Keratinocyte (primary cell): Measurements from ENCODE around the gene LYZL4. TPM values are rescaled to one million over a fixed set of nuclear protein-coding genes. Genes with fewer than 3 reads are reported as not detected.

Source experiments
- DNase-seq: peaks from one replicate; pipeline ENCODE4 v3.0.0-alpha.2; 2011; ENCODE audit warnings: low read depth, missing footprints, low spot score
- FAIRE-seq: peaks from 2 replicates; lab custom pipeline; 2011; peaks lifted over from hg19 to GRCh38; lab: Jason Lieb, UNC
- H2AFZ ChIP-seq: 2 replicates; pipeline ENCODE4 v1.6.0; 2012; ENCODE audit warnings: low read length, control low read depth, inconsistent platforms; ENCODE audit not compliant: control insufficient read depth
- H3K27ac ChIP-seq: 2 replicates; pipeline ENCODE4 v1.5.1; 2011; ENCODE audit warnings: low read length; ENCODE audit not compliant: control insufficient read depth, insufficient read depth
- H3K27me3 ChIP-seq: 3 replicates; pipeline ENCODE4 v1.6.0; 2011; ENCODE audit warnings: low read length; ENCODE audit not compliant: control insufficient read depth, insufficient read depth; ENCODE audit errors: extremely low read depth
- H3K36me3 ChIP-seq, 2 experiments: 2 replicates in 1 of 2; 3 replicates in 1 of 2; pipeline ENCODE4 v1.5.1; 2011; ENCODE audit warnings: low read length in 2 of 2, mild to moderate bottlenecking in 1 of 2; ENCODE audit not compliant: control insufficient read depth in 2 of 2, insufficient read depth in 2 of 2; ENCODE audit errors: extremely low read depth in 1 of 2
- H3K4me1 ChIP-seq: 3 replicates; pipeline ENCODE4 v1.5.1; 2011; ENCODE audit warnings: low read length; ENCODE audit not compliant: control insufficient read depth, insufficient read depth; ENCODE audit errors: extremely low read depth
- H3K4me2 ChIP-seq: 3 replicates; pipeline ENCODE4 v1.6.0; 2011; ENCODE audit warnings: low read depth, low read length; ENCODE audit not compliant: control insufficient read depth, insufficient read depth; ENCODE audit errors: extremely low read depth
- H3K4me3 ChIP-seq, 3 experiments: fragments of 200-600 bp in 1 of 3; sonication (generic) in 1 of 3; 2 replicates in 2 of 3; 3 replicates in 1 of 3; pipeline ENCODE4 v1.5.1; 2011 to 2016; ENCODE audit warnings: low read length in 3 of 3, mild to moderate bottlenecking in 3 of 3, control low read depth in 2 of 3, inconsistent platforms in 1 of 3, low read depth in 1 of 3, mixed read lengths in 1 of 3, mixed run types in 1 of 3, moderate library complexity in 1 of 3; ENCODE audit not compliant: control insufficient read depth in 2 of 3, insufficient read depth in 2 of 3; ENCODE audit errors: extremely low read depth in 1 of 3
- H3K79me2 ChIP-seq: 2 replicates; pipeline ENCODE4 v1.6.0; 2012; ENCODE audit warnings: low read length; ENCODE audit not compliant: control insufficient read depth, insufficient read depth
- H3K9ac ChIP-seq: 3 replicates; pipeline ENCODE4 v1.6.0; 2011; ENCODE audit warnings: low read length; ENCODE audit not compliant: control insufficient read depth, insufficient read depth; ENCODE audit errors: extremely low read depth
- H3K9me1 ChIP-seq: 3 replicates; pipeline ENCODE4 v1.6.0; 2011; ENCODE audit warnings: low read length; ENCODE audit not compliant: control insufficient read depth, insufficient read depth; ENCODE audit errors: extremely low read depth
- H3K9me3 ChIP-seq: 2 replicates; pipeline ENCODE4 v1.5.1; 2012; ENCODE audit warnings: low read depth, low read length; ENCODE audit not compliant: control insufficient read depth
- H4K20me1 ChIP-seq: 3 replicates; pipeline ENCODE4 v1.6.0; 2011; ENCODE audit warnings: low read length; ENCODE audit not compliant: control insufficient read depth, insufficient read depth; ENCODE audit errors: extremely low read depth
- EZH2 ChIP-seq: IDR thresholded peaks from one replicate; pipeline ENCODE4 v1.6.1; 2012; ENCODE audit warnings: inconsistent platforms, mild to moderate bottlenecking, low read length, moderate library complexity
- dilution Hi-C: fragments of 300-500 bp; cut with MboI; formaldehyde crosslinking; loops from one replicate; pipeline ENCODE4 v1.7.0; 2020; ENCODE audit warnings: low sequenced_read_pairs; ENCODE audit not compliant: extremely low pct_ligation_motif_present
- polyA plus RNA-seq, 5 experiments: library from polyadenylated mRNA; depleted of rRNA in 3 of 5; stranded (reverse) in 3 of 5; stranded (forward) in 1 of 5; unstranded in 1 of 5; fragments of >200 nt; gene quantifications; 1 replicate in 1 of 5; 2 replicates in 3 of 5; 3 replicates in 1 of 5; pipeline versions ENCODE4 v1.2.1 to v1.2.3, GENCODE V29; 2011 to 2012; ENCODE audit warnings: missing spikeins in 2 of 5, low read depth in 1 of 5, low replicate concordance in 1 of 5
- TF ChIP-seq, protein P1 (sequence below), 3 experiments: IDR thresholded peaks in 1 of 3; conservative IDR thresholded peaks in 1 of 3; optimal IDR thresholded peaks in 1 of 3; 2 replicates in 2 of 3; 3 replicates in 1 of 3; pipeline versions ENCODE3 to v1.5.1; 2011; ENCODE audit warnings: low read length in 3 of 3, mild to moderate bottlenecking in 3 of 3, moderate library complexity in 2 of 3, control low read depth in 1 of 3, inconsistent platforms in 1 of 3; ENCODE audit not compliant: insufficient read depth in 2 of 3; ENCODE audit errors: extremely low read depth in 1 of 3

Gene LYZL4
- polyA plus RNA-seq, 1 donor (not counting 4 experiments of a cell fraction or from before 2014, with no cell fraction given), result not detected

DNA sequence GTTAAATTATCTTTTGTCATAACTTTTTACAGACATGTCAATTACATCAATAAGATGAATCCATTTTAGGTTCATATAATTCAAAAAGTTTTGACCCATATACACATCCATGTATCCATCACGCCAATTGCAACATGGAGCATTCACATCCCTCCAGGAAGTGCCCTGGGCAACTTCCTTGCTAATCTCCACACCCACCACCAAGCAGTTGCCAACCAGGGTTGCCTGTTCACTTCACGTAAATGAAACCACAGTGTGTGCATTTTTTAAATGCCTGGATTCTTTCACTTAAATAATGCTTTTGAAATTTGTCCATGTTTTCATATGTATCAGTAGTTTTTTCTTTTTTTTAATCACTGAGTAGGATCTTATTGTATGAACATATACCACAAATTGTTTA is 40.7 kb upstream of the LYZL4 start:
- Histone ChIP-seq H3K9me1 (no peaks in the 10 kb centered on the region), H3K4me2 (no peak overlapping the region), H3K36me3 (no peaks in the 10 kb centered on the region), H4K20me1 (no peaks in the 10 kb centered on the region), H3K27me3 (no peaks in the 10 kb centered on the region), H3K4me3 (no peak overlapping the region), H3K4me1 (peaks cover 14% of the 10 kb centered on the region), H3K79me2 (no peaks in the 10 kb centered on the region), H2AFZ (peak overlapping the region; percentile 82), H3K9me3 (no peaks in the 10 kb centered on the region), H3K27ac (no peak overlapping the region), H3K9ac (no peak overlapping the region)
- no peak for DNase-seq
- no peak for TF ChIP-seq EZH2
- TF ChIP-seq, protein P1, sequence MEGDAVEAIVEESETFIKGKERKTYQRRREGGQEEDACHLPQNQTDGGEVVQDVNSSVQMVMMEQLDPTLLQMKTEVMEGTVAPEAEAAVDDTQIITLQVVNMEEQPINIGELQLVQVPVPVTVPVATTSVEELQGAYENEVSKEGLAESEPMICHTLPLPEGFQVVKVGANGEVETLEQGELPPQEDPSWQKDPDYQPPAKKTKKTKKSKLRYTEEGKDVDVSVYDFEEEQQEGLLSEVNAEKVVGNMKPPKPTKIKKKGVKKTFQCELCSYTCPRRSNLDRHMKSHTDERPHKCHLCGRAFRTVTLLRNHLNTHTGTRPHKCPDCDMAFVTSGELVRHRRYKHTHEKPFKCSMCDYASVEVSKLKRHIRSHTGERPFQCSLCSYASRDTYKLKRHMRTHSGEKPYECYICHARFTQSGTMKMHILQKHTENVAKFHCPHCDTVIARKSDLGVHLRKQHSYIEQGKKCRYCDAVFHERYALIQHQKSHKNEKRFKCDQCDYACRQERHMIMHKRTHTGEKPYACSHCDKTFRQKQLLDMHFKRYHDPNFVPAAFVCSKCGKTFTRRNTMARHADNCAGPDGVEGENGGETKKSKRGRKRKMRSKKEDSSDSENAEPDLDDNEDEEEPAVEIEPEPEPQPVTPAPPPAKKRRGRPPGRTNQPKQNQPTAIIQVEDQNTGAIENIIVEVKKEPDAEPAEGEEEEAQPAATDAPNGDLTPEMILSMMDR (optimal IDR thresholded peaks at IDR 0.05 in 1 of 3, IDR thresholded peaks at IDR 0.05 in 1 of 3, conservative IDR thresholded peaks at IDR 0.05 in 1 of 3; ENCODE audit: extremely low read depth in 1 of 3, insufficient read depth in 2 of 3, low read length in 3 of 3), result no peak
- dilution Hi-C loops, result no loop called here
- FAIRE-seq, result peak; percentile 85

DNA sequence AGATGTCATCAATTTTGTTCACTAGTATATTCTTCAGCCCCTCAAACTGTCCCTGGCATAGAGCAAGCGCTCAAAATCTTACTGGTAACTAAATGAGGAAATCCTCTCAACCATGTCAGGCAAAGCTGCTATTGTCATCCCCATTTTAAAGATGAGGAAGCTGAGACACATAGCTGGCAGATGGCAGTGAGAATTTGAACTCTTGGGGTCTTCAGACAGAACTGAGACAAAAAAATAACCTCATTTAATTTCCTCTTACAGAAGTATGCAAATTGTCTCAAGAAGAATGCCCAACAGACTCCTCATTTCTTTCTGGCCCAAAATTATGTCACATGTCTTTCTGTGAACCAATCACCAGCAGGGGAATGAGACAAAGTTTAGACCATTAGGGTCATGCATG is 40.2 kb upstream of the LYZL4 start:
- TF ChIP-seq, protein P1 (optimal IDR thresholded peaks at IDR 0.05 in 1 of 3, IDR thresholded peaks at IDR 0.05 in 1 of 3, conservative IDR thresholded peaks at IDR 0.05 in 1 of 3; ENCODE audit: extremely low read depth in 1 of 3, insufficient read depth in 2 of 3, low read length in 3 of 3), result no peak
- no peak for TF ChIP-seq EZH2
- H3K4me2 ChIP-seq, result no peak overlapping the region
- H3K9ac ChIP-seq, result no peak overlapping the region
- no peak for DNase-seq
- H3K4me3 ChIP-seq, result no peak overlapping the region
- H2AFZ ChIP-seq, result no peak overlapping the region
- H3K36me3 ChIP-seq, result no peaks in the 10 kb centered on the region
- no peaks in the 10 kb centered on the region for H3K9me1 ChIP-seq
- no peak overlapping the region for H3K27ac ChIP-seq
- no peaks in the 10 kb centered on the region for H3K9me3 ChIP-seq
- peaks cover 14% of the 10 kb centered on the region for H3K4me1 ChIP-seq
- dilution Hi-C loops, result no loop called here
- no peaks in the 10 kb centered on the region for H4K20me1 ChIP-seq
- FAIRE-seq, result no peak
- no peaks in the 10 kb centered on the region for H3K27me3 ChIP-seq
- no peaks in the 10 kb centered on the region for H3K79me2 ChIP-seq
